Activated T-helper 1 cell treated with anti-CD3 and anti-CD28 coated beads, Interleukin-2, amount 50 U/mL, for 16 hours (primary cell): ENCODE results near the gene NSF.
"Not testable (repeated sequence)": the region's sequence is repeated elsewhere in the genome, so short reads cannot be mapped to it uniquely, and the experiment has no call there.

Source experiments
- DNase-seq, 2 donors: peaks; one replicate each; pipeline ENCODE4 v3.0.0-alpha.2; 2020; ENCODE audit warnings: low read depth in 1 of 2, low spot score in 1 of 2

Gene NSF

GRCh38 chr17:46590157-46591146 is at the start of gene NSF:
TSS of gene NSF (plus strand) at chr17:46590669. CDS start at chr17:46590776, 107 bp downstream.
- DNase-seq: not testable (repeated sequence)

- DNase-seq: not testable (repeated sequence)
Measured at GRCh38 chr17:46548607-46549006, 41.9 kb upstream of the NSF start.

- not testable (repeated sequence) for DNase-seq
Measured at GRCh38 chr17:46559155-46559554, 31.3 kb upstream of the NSF start.

- DNase-seq: not testable (repeated sequence)
Measured at GRCh38 chr17:46560048-46560447, 30.4 kb upstream of the NSF start.

GRCh38 chr17:46566284-46566683 is 24.2 kb upstream of the NSF start:
- not testable (repeated sequence) for DNase-seq

- DNase-seq: not testable (repeated sequence)
Measured at GRCh38 chr17:46566980-46567379, 23.5 kb upstream of the NSF start.

- not testable (repeated sequence) for DNase-seq
Measured at GRCh38 chr17:46571796-46572195, 18.7 kb upstream of the NSF start.

GRCh38 chr17:46579083-46580075 is 11.1 kb upstream of the NSF start, which contains the start of gene ARL17A:
TSS of gene ARL17A (minus strand) at chr17:46579691. CDS start at chr17:46576322, 3,369 bp downstream.
- peak; percentile 49 to 54 for DNase-seq

GRCh38 chr17:46580082-46580481 is 10.4 kb upstream of the NSF start:
- not testable (repeated sequence) for DNase-seq

- DNase-seq: not testable (repeated sequence)
Measured at GRCh38 chr17:46585444-46585843, 5.0 kb upstream of the NSF start.

- not testable (repeated sequence) for DNase-seq
Measured at GRCh38 chr17:46591332-46591731, 863 bp downstream of the NSF start.

GRCh38 chr17:46598344-46598931 is 8.0 kb downstream of the NSF start:
- not testable (repeated sequence) for DNase-seq

- not testable (repeated sequence) for DNase-seq
Measured at GRCh38 chr17:46600767-46601166, 10.3 kb downstream of the NSF start.

GRCh38 chr17:46603125-46603524 is 12.7 kb downstream of the NSF start:
- not testable (repeated sequence) for DNase-seq

GRCh38 chr17:46611304-46611703 is 20.8 kb downstream of the NSF start:
- not testable (repeated sequence) for DNase-seq

GRCh38 chr17:46613876-46614275 is 23.4 kb downstream of the NSF start:
- not testable (repeated sequence) for DNase-seq

GRCh38 chr17:46617121-46617520 is 26.7 kb downstream of the NSF start:
- not testable (repeated sequence) for DNase-seq

GRCh38 chr17:46618975-46619374 is 28.5 kb downstream of the NSF start:
- DNase-seq: not testable (repeated sequence)

GRCh38 chr17:46623790-46624189 is 33.3 kb downstream of the NSF start:
- not testable (repeated sequence) for DNase-seq

GRCh38 chr17:46624726-46625125 is 34.3 kb downstream of the NSF start:
- DNase-seq: not testable (repeated sequence)

GRCh38 chr17:46627452-46627851 is 37.0 kb downstream of the NSF start:
- DNase-seq: not testable (repeated sequence)
